ENCODE measurements around the gene NKAIN2. TPM values are rescaled to one million over a fixed set of nuclear protein-coding genes. Genes with fewer than 3 reads are reported as not detected.
"Not testable (repeated sequence)": the region's sequence is repeated elsewhere in the genome, so short reads cannot be mapped to it uniquely, and the experiment has no call there.

The NKAIN2 gene
- total RNA-seq, 1 donor from 2014 or later, result not detected

- Histone ChIP-seq H3K36me3 (ENCODE audit: control insufficient read depth, insufficient read depth, low read length) (no peaks in the 10 kb centered on the region), H3K27me3 (ENCODE audit: control insufficient read depth, insufficient read depth, low read length) (no peaks in the 10 kb centered on the region), H3K4me3 (ENCODE audit: low read depth, low read length) (no peak overlapping the region)
- DNase-seq (ENCODE audit: low read depth), result no peak
- TF ChIP-seq, protein P1, sequence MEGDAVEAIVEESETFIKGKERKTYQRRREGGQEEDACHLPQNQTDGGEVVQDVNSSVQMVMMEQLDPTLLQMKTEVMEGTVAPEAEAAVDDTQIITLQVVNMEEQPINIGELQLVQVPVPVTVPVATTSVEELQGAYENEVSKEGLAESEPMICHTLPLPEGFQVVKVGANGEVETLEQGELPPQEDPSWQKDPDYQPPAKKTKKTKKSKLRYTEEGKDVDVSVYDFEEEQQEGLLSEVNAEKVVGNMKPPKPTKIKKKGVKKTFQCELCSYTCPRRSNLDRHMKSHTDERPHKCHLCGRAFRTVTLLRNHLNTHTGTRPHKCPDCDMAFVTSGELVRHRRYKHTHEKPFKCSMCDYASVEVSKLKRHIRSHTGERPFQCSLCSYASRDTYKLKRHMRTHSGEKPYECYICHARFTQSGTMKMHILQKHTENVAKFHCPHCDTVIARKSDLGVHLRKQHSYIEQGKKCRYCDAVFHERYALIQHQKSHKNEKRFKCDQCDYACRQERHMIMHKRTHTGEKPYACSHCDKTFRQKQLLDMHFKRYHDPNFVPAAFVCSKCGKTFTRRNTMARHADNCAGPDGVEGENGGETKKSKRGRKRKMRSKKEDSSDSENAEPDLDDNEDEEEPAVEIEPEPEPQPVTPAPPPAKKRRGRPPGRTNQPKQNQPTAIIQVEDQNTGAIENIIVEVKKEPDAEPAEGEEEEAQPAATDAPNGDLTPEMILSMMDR (IDR thresholded peaks at IDR 0.05; ENCODE audit: insufficient read depth, low read length, poor library complexity, severe bottlenecking), result no peak
Measured at GRCh38 chr6:124694139-124694705, 890.6 kb downstream of the NKAIN2 start.

DNA sequence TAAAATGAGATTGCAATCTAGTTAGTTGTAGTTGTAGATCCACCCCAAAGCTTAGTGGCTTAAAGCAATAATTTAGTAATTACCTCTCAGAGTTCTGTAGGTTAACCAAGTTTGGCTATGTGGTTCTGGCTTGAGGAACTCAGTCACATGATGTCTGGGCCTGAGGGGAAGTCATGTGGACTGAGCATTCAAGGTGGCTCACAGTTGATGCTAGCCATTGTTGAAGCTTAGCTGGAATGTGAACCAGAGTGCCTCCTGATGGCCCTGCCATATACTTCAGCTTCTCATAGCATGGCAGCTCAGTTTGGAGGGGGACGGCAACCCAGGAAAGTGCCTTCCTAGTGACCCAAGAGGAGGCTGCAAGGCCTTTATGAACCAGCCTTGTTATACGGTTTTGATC lies 895.4 kb downstream of the NKAIN2 start:
- no peak overlapping the region for H3K4me3 ChIP-seq (ENCODE audit: low read depth, low read length)
- H3K36me3 ChIP-seq (ENCODE audit: control insufficient read depth, insufficient read depth, low read length), result no peaks in the 10 kb centered on the region
- no peaks in the 10 kb centered on the region for H3K27me3 ChIP-seq (ENCODE audit: control insufficient read depth, insufficient read depth, low read length)
- no peak for DNase-seq (ENCODE audit: low read depth)
- TF ChIP-seq, protein P1 (IDR thresholded peaks at IDR 0.05; ENCODE audit: insufficient read depth, low read length, poor library complexity, severe bottlenecking), result no peak

DNA sequence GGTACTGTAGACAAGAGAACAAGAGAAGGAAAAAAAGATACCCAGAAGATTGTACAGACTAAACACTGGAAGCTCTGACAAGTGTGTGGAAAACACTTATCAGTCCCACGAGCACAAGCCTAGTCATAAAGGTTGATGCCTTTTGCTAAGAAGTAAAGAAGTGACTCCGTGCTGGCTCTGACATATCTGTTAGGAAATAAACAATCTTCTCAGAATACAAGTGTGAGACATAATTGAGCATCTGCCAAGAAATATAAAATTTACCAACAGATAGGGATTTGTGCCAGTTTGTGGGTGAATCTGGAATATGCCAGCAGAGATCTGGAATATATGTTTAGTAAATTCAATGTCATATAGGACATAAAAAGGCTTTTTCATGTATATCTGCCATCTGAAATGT lies 899.9 kb downstream of the NKAIN2 start:
- H3K4me3 ChIP-seq (ENCODE audit: low read depth, low read length), result no peak overlapping the region
- H3K36me3 ChIP-seq (ENCODE audit: control insufficient read depth, insufficient read depth, low read length), result no peaks in the 10 kb centered on the region
- no peak for DNase-seq (ENCODE audit: low read depth)
- TF ChIP-seq, protein P1 (IDR thresholded peaks at IDR 0.05; ENCODE audit: insufficient read depth, low read length, poor library complexity, severe bottlenecking), result no peak
- no peaks in the 10 kb centered on the region for H3K27me3 ChIP-seq (ENCODE audit: control insufficient read depth, insufficient read depth, low read length)

DNA sequence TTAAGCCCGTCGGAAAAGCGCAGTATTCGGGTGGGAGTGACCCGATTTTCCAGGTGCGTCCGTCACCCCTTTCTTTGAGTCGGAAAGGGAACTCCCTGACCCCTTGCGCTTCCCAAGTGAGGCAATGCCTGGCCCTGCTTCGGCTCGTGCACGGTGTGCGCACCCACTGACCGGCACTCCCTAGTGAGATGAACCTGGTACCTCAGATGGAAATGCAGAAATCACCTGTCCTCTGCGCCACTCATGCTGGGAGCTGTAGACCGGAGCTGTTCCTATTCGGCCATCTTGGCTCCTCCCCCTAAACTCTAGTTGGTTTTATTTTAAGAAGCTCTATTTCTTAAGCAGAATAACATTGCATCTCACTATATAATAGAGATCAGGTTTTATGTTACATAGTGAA lies 908.9 kb downstream of the NKAIN2 start:
- not testable (repeated sequence) for DNase-seq (ENCODE audit: low read depth); H3K27me3 ChIP-seq (ENCODE audit: control insufficient read depth, insufficient read depth, low read length); H3K36me3 ChIP-seq (ENCODE audit: control insufficient read depth, insufficient read depth, low read length); H3K4me3 ChIP-seq (ENCODE audit: low read depth, low read length)

- no peak overlapping the region for H3K4me3 ChIP-seq (ENCODE audit: low read depth, low read length)
- no peaks in the 10 kb centered on the region for H3K36me3 ChIP-seq (ENCODE audit: control insufficient read depth, insufficient read depth, low read length)
- no peak for DNase-seq (ENCODE audit: low read depth)
- TF ChIP-seq, protein P1 (IDR thresholded peaks at IDR 0.05; ENCODE audit: insufficient read depth, low read length, poor library complexity, severe bottlenecking), result no peak
- H3K27me3 ChIP-seq (ENCODE audit: control insufficient read depth, insufficient read depth, low read length), result no peaks in the 10 kb centered on the region
Measured at GRCh38 chr6:124714728-124715127, 911.1 kb downstream of the NKAIN2 start.

DNA sequence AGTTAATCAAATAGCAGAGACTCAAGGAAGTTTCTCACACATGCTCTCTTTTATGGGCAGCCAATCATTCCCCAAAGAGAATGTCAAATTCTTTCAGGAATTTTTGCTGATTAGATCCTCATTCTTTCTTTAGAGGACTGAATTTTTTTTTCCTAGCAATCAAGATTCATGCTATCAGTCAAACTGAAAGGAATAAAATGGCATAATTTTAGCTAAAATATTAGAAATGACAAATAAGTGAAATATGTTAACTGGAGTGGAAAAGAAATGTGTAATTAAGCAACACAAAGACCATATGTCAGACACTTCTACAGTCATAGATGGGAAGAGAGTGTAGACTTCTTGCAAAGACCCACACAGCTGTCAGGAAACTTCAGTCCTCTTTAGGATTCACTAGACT lies 916.2 kb downstream of the NKAIN2 start:
- H3K36me3 ChIP-seq (ENCODE audit: control insufficient read depth, insufficient read depth, low read length), result no peaks in the 10 kb centered on the region
- TF ChIP-seq, protein P1 (IDR thresholded peaks at IDR 0.05; ENCODE audit: insufficient read depth, low read length, poor library complexity, severe bottlenecking), result no peak
- H3K4me3 ChIP-seq (ENCODE audit: low read depth, low read length), result no peak overlapping the region
- DNase-seq (ENCODE audit: low read depth), result no peak
- no peaks in the 10 kb centered on the region for H3K27me3 ChIP-seq (ENCODE audit: control insufficient read depth, insufficient read depth, low read length)

Measured in kidney epithelial cell (primary cell).